Measurements from ENCODE around the gene TRAPPC8.
A peak's percentile ranks its signal among the peaks of the same experiment; 100 is the strongest.
"Not testable (repeated sequence)": the region's sequence is repeated elsewhere in the genome, so short reads cannot be mapped to it uniquely, and the experiment has no call there.

TRAPPC8 gene

GRCh38 chr18:31942291-31942998 lies 483 bp downstream of the TRAPPC8 start:
- H3K4me3 ChIP-seq (ENCODE audit: low read depth, low read length), result peak overlapping the region; percentile 90
- no peaks in the 10 kb centered on the region for H3K36me3 ChIP-seq (ENCODE audit: insufficient read depth, low read length)
- peak overlapping the region; percentile 76 for H3K27ac ChIP-seq (ENCODE audit: low read depth, low read length)
- no peaks in the 10 kb centered on the region for H3K4me1 ChIP-seq (ENCODE audit: control insufficient read depth, insufficient read depth, low read length, unreplicated experiment)
- H3K27me3 ChIP-seq (ENCODE audit: insufficient read depth, low read length), result no peaks in the 10 kb centered on the region
- H2AFZ ChIP-seq (ENCODE audit: low read length, unreplicated experiment), result peak overlapping the region; percentile 33
- peaks cover 45% of the 10 kb centered on the region for H3K79me2 ChIP-seq (ENCODE audit: control insufficient read depth, insufficient read depth, low read length, unreplicated experiment)

GRCh38 chr18:31941010-31941809 lies 1.7 kb downstream of the TRAPPC8 start:
- no peaks in the 10 kb centered on the region for H3K36me3 ChIP-seq (ENCODE audit: insufficient read depth, low read length)
- H3K27me3 ChIP-seq (ENCODE audit: insufficient read depth, low read length), result no peaks in the 10 kb centered on the region
- H2AFZ ChIP-seq (ENCODE audit: low read length, unreplicated experiment), result no peak overlapping the region
- H3K27ac ChIP-seq (ENCODE audit: low read depth, low read length), result no peak overlapping the region
- no peaks in the 10 kb centered on the region for H3K4me1 ChIP-seq (ENCODE audit: control insufficient read depth, insufficient read depth, low read length, unreplicated experiment)
- peak overlapping the region; percentile 90 for H3K4me3 ChIP-seq (ENCODE audit: low read depth, low read length)
- H3K79me2 ChIP-seq (ENCODE audit: control insufficient read depth, insufficient read depth, low read length, unreplicated experiment), result peaks cover 49% of the 10 kb centered on the region

GRCh38 chr18:31934773-31935172 lies 8.2 kb downstream of the TRAPPC8 start:
- H3K79me2 ChIP-seq (ENCODE audit: control insufficient read depth, insufficient read depth, low read length, unreplicated experiment), result peaks cover 37% of the 10 kb centered on the region
- H2AFZ ChIP-seq (ENCODE audit: low read length, unreplicated experiment); H3K4me3 ChIP-seq (ENCODE audit: low read depth, low read length); H3K36me3 ChIP-seq (ENCODE audit: insufficient read depth, low read length); H3K4me1 ChIP-seq (ENCODE audit: control insufficient read depth, insufficient read depth, low read length, unreplicated experiment); H3K27ac ChIP-seq (ENCODE audit: low read depth, low read length); H3K27me3 ChIP-seq (ENCODE audit: insufficient read depth, low read length): not testable (repeated sequence)

- Histone ChIP-seq H3K4me3 (ENCODE audit: low read depth, low read length) (no peak overlapping the region), H3K79me2 (ENCODE audit: control insufficient read depth, insufficient read depth, low read length, unreplicated experiment) (peaks cover 11% of the 10 kb centered on the region), H3K36me3 (ENCODE audit: insufficient read depth, low read length) (no peaks in the 10 kb centered on the region; the same call in 1 of the 2 replicates), H3K4me1 (ENCODE audit: control insufficient read depth, insufficient read depth, low read length, unreplicated experiment) (peaks cover 10% of the 10 kb centered on the region), H3K27ac (ENCODE audit: low read depth, low read length) (no peak overlapping the region), H2AFZ (ENCODE audit: low read length, unreplicated experiment) (no peak overlapping the region), H3K27me3 (ENCODE audit: insufficient read depth, low read length) (no peaks in the 10 kb centered on the region)
These were observed 11.1 kb downstream of the TRAPPC8 start for GRCh38 chr18:31931886-31932240.

GRCh38 chr18:31931163-31931885 lies 11.6 kb downstream of the TRAPPC8 start:
- H3K27ac ChIP-seq (ENCODE audit: low read depth, low read length), result no peak overlapping the region
- H3K4me1 ChIP-seq (ENCODE audit: control insufficient read depth, insufficient read depth, low read length, unreplicated experiment), result peaks cover 10% of the 10 kb centered on the region
- H3K4me3 ChIP-seq (ENCODE audit: low read depth, low read length), result no peak overlapping the region
- no peak overlapping the region for H2AFZ ChIP-seq (ENCODE audit: low read length, unreplicated experiment)
- peaks cover 3% of the 10 kb centered on the region; the same call in 1 of the 2 replicates for H3K36me3 ChIP-seq (ENCODE audit: insufficient read depth, low read length)
- peaks cover 11% of the 10 kb centered on the region for H3K79me2 ChIP-seq (ENCODE audit: control insufficient read depth, insufficient read depth, low read length, unreplicated experiment)
- no peaks in the 10 kb centered on the region for H3K27me3 ChIP-seq (ENCODE audit: insufficient read depth, low read length)

- no peak overlapping the region for H2AFZ ChIP-seq (ENCODE audit: low read length, unreplicated experiment)
- no peak overlapping the region for H3K27ac ChIP-seq (ENCODE audit: low read depth, low read length)
- peaks cover 19% of the 10 kb centered on the region for H3K79me2 ChIP-seq (ENCODE audit: control insufficient read depth, insufficient read depth, low read length, unreplicated experiment)
- H3K4me3 ChIP-seq (ENCODE audit: low read depth, low read length), result no peak overlapping the region
- H3K4me1 ChIP-seq (ENCODE audit: control insufficient read depth, insufficient read depth, low read length, unreplicated experiment), result peaks cover 10% of the 10 kb centered on the region
- peaks cover 12% of the 10 kb centered on the region; the same call in 1 of the 2 replicates for H3K36me3 ChIP-seq (ENCODE audit: insufficient read depth, low read length)
- no peaks in the 10 kb centered on the region for H3K27me3 ChIP-seq (ENCODE audit: insufficient read depth, low read length)
These were observed 13.7 kb downstream of the TRAPPC8 start for GRCh38 chr18:31929273-31929672.

- not testable (repeated sequence) for H3K4me3 ChIP-seq (ENCODE audit: low read depth, low read length); H3K27ac ChIP-seq (ENCODE audit: low read depth, low read length); H2AFZ ChIP-seq (ENCODE audit: low read length, unreplicated experiment); H3K4me1 ChIP-seq (ENCODE audit: control insufficient read depth, insufficient read depth, low read length, unreplicated experiment); H3K27me3 ChIP-seq (ENCODE audit: insufficient read depth, low read length)
- Histone ChIP-seq H3K36me3 (ENCODE audit: insufficient read depth, low read length) (peaks cover 12% of the 10 kb centered on the region; the same call in 1 of the 2 replicates), H3K79me2 (ENCODE audit: control insufficient read depth, insufficient read depth, low read length, unreplicated experiment) (peaks cover 11% of the 10 kb centered on the region)
These were observed 15.9 kb downstream of the TRAPPC8 start for GRCh38 chr18:31926988-31927387.

- no peak overlapping the region for H2AFZ ChIP-seq (ENCODE audit: low read length, unreplicated experiment)
- H3K27me3 ChIP-seq (ENCODE audit: insufficient read depth, low read length), result no peaks in the 10 kb centered on the region
- H3K36me3 ChIP-seq (ENCODE audit: insufficient read depth, low read length), result no peaks in the 10 kb centered on the region; the same call in 1 of the 2 replicates
- no peak overlapping the region for H3K27ac ChIP-seq (ENCODE audit: low read depth, low read length)
- H3K4me1 ChIP-seq (ENCODE audit: control insufficient read depth, insufficient read depth, low read length, unreplicated experiment), result no peaks in the 10 kb centered on the region
- no peak overlapping the region for H3K4me3 ChIP-seq (ENCODE audit: low read depth, low read length)
- H3K79me2 ChIP-seq (ENCODE audit: control insufficient read depth, insufficient read depth, low read length, unreplicated experiment), result peaks cover 16% of the 10 kb centered on the region
These were observed 22.7 kb downstream of the TRAPPC8 start for GRCh38 chr18:31920277-31920676.

GRCh38 chr18:31919366-31919765 lies 23.6 kb downstream of the TRAPPC8 start:
- H3K36me3 ChIP-seq (ENCODE audit: insufficient read depth, low read length); H3K27ac ChIP-seq (ENCODE audit: low read depth, low read length); H3K4me3 ChIP-seq (ENCODE audit: low read depth, low read length); H3K79me2 ChIP-seq (ENCODE audit: control insufficient read depth, insufficient read depth, low read length, unreplicated experiment); H3K27me3 ChIP-seq (ENCODE audit: insufficient read depth, low read length); H3K4me1 ChIP-seq (ENCODE audit: control insufficient read depth, insufficient read depth, low read length, unreplicated experiment); H2AFZ ChIP-seq (ENCODE audit: low read length, unreplicated experiment): not testable (repeated sequence)

- no peak overlapping the region for H3K27ac ChIP-seq (ENCODE audit: low read depth, low read length)
- no peak overlapping the region for H3K4me3 ChIP-seq (ENCODE audit: low read depth, low read length)
- H3K79me2 ChIP-seq (ENCODE audit: control insufficient read depth, insufficient read depth, low read length, unreplicated experiment), result peaks cover 8% of the 10 kb centered on the region
- H2AFZ ChIP-seq (ENCODE audit: low read length, unreplicated experiment), result no peak overlapping the region
- H3K4me1 ChIP-seq (ENCODE audit: control insufficient read depth, insufficient read depth, low read length, unreplicated experiment), result no peaks in the 10 kb centered on the region
- no peaks in the 10 kb centered on the region for H3K27me3 ChIP-seq (ENCODE audit: insufficient read depth, low read length)
- no peaks in the 10 kb centered on the region; the same call in 1 of the 2 replicates for H3K36me3 ChIP-seq (ENCODE audit: insufficient read depth, low read length)
These were observed 24.2 kb downstream of the TRAPPC8 start for GRCh38 chr18:31918733-31919132.

All from ACC112 (cell line).